ENCODE data around the gene PCDHA1.

Gene PCDHA1

GRCh38 chr5:141002605-141002965, 216.6 kb downstream of the PCDHA1 start:
- no peak for ATAC-seq
- TF ChIP-seq ZC3H10 (CRISPR knock-in tag; IDR thresholded peaks at IDR 0.05): no peak
- TF ChIP-seq GLIS3 (CRISPR knock-in tag; IDR thresholded peaks at IDR 0.05): no peak
- no peak for TF ChIP-seq TCF4 (CRISPR knock-in tag; IDR thresholded peaks at IDR 0.05; ENCODE audit: borderline replicate concordance)
- no peak for TF ChIP-seq ISL1 (CRISPR knock-in tag; IDR thresholded peaks at IDR 0.05)
- TF ChIP-seq POU6F1 (CRISPR knock-in tag; IDR thresholded peaks at IDR 0.05; ENCODE audit: borderline replicate concordance, low read depth): no peak
- no peak for TF ChIP-seq TOX (CRISPR knock-in tag; IDR thresholded peaks at IDR 0.05; ENCODE audit: borderline replicate concordance)
- no peak for TF ChIP-seq BACH2 (CRISPR knock-in tag; IDR thresholded peaks at IDR 0.05; ENCODE audit: borderline replicate concordance)
- TF ChIP-seq ESRRG (CRISPR knock-in tag; IDR thresholded peaks at IDR 0.05): no peak
- no peak for TF ChIP-seq ZFP30 (CRISPR knock-in tag; IDR thresholded peaks at IDR 0.05)
- no peak for TF ChIP-seq CSDC2 (CRISPR knock-in tag; IDR thresholded peaks at IDR 0.05)
- no peak for TF ChIP-seq PATZ1 (CRISPR knock-in tag; IDR thresholded peaks at IDR 0.05; ENCODE audit: borderline replicate concordance)

- no peak for ATAC-seq
- TF ChIP-seq CSRNP3 (CRISPR knock-in tag; IDR thresholded peaks at IDR 0.05) (no peak), OSR1 (CRISPR knock-in tag; IDR thresholded peaks at IDR 0.05) (no peak), RARB (CRISPR knock-in tag; IDR thresholded peaks at IDR 0.05) (no peak), PPARA (CRISPR knock-in tag; IDR thresholded peaks at IDR 0.05; ENCODE audit: borderline replicate concordance) (no peak)
Observed at GRCh38 chr5:141003031-141003430, 217.1 kb downstream of the PCDHA1 start.

- ATAC-seq: peak; percentile 7; the same call in 1 of the 3 replicates
- no peak for TF ChIP-seq ZFP30 (CRISPR knock-in tag; IDR thresholded peaks at IDR 0.05)
- TF ChIP-seq TCF4 (CRISPR knock-in tag; IDR thresholded peaks at IDR 0.05; ENCODE audit: borderline replicate concordance): peak; percentile 58
- no peak for TF ChIP-seq ESRRG (CRISPR knock-in tag; IDR thresholded peaks at IDR 0.05)
- TF ChIP-seq GLIS3 (CRISPR knock-in tag; IDR thresholded peaks at IDR 0.05): no peak
- TF ChIP-seq ISL1 (CRISPR knock-in tag; IDR thresholded peaks at IDR 0.05): peak; percentile 42
Observed at GRCh38 chr5:141003791-141004611, 218.1 kb downstream of the PCDHA1 start.

GRCh38 chr5:141007791-141008190, 221.9 kb downstream of the PCDHA1 start:
- TF ChIP-seq OSR1 (CRISPR knock-in tag; IDR thresholded peaks at IDR 0.05) (no peak), ESRRG (CRISPR knock-in tag; IDR thresholded peaks at IDR 0.05) (no peak), ZFP30 (CRISPR knock-in tag; IDR thresholded peaks at IDR 0.05) (no peak), ISL1 (CRISPR knock-in tag; IDR thresholded peaks at IDR 0.05) (no peak), SNAI2 (CRISPR knock-in tag; IDR thresholded peaks at IDR 0.05) (no peak)

GRCh38 chr5:141010047-141010793, 224.3 kb downstream of the PCDHA1 start:
- ATAC-seq: no peak
- TF ChIP-seq ZFP3 (CRISPR knock-in tag; IDR thresholded peaks at IDR 0.05): no peak
- no peak for TF ChIP-seq ZNF8 (CRISPR knock-in tag; IDR thresholded peaks at IDR 0.05)
- TF ChIP-seq ZFP30 (CRISPR knock-in tag; IDR thresholded peaks at IDR 0.05): no peak
- TF ChIP-seq ISL1 (CRISPR knock-in tag; IDR thresholded peaks at IDR 0.05): no peak
- TF ChIP-seq GLIS3 (CRISPR knock-in tag; IDR thresholded peaks at IDR 0.05): no peak
- no peak for TF ChIP-seq ESRRG (CRISPR knock-in tag; IDR thresholded peaks at IDR 0.05)
- TF ChIP-seq CREB5 (CRISPR knock-in tag; IDR thresholded peaks at IDR 0.05; ENCODE audit: low read depth): no peak
- TF ChIP-seq POU6F1 (CRISPR knock-in tag; IDR thresholded peaks at IDR 0.05; ENCODE audit: borderline replicate concordance, low read depth): no peak
- no peak for TF ChIP-seq ZNF565 (CRISPR knock-in tag; conservative IDR thresholded peaks at IDR 0.05; ENCODE audit: low read depth)
- no peak for TF ChIP-seq TOX (CRISPR knock-in tag; IDR thresholded peaks at IDR 0.05; ENCODE audit: borderline replicate concordance)
- TF ChIP-seq TCF4 (CRISPR knock-in tag; IDR thresholded peaks at IDR 0.05; ENCODE audit: borderline replicate concordance): no peak
- no peak for TF ChIP-seq ARNTL (CRISPR knock-in tag; IDR thresholded peaks at IDR 0.05; ENCODE audit: borderline replicate concordance, low read depth)
- TF ChIP-seq PATZ1 (CRISPR knock-in tag; IDR thresholded peaks at IDR 0.05; ENCODE audit: borderline replicate concordance): no peak

More at GRCh38 chr5:141007791-141008190, 221.9 kb downstream of the PCDHA1 start:
- ATAC-seq: no peak

Data from SK-N-SH treated with all-trans-retinoic acid at 6 μM for 48 hours (cell line).